Measurements from ENCODE around the gene SCUBE1.
A peak's percentile ranks its signal among the peaks of the same experiment; 100 is the strongest.

Gene SCUBE1

GRCh38 chr22:43275545-43276317 is 67.4 kb downstream of the SCUBE1 start:
- DNase-seq, result no peak

- no peak for DNase-seq
Measured at GRCh38 chr22:43274595-43275240, 68.5 kb downstream of the SCUBE1 start.

GRCh38 chr22:43273902-43274484 is 69.2 kb downstream of the SCUBE1 start:
- DNase-seq, result peak; percentile 62

- DNase-seq, result no peak
Measured at GRCh38 chr22:43272869-43273318, 70.3 kb downstream of the SCUBE1 start.

- DNase-seq, result no peak
Measured at GRCh38 chr22:43272301-43272700, 70.9 kb downstream of the SCUBE1 start.

GRCh38 chr22:43270949-43271348 is 72.2 kb downstream of the SCUBE1 start:
- DNase-seq, result no peak

GRCh38 chr22:43270314-43270908 is 72.8 kb downstream of the SCUBE1 start:
- DNase-seq, result no peak

- DNase-seq, result no peak
Measured at GRCh38 chr22:43269646-43270045, 73.5 kb downstream of the SCUBE1 start.

GRCh38 chr22:43269246-43269645 is 73.9 kb downstream of the SCUBE1 start:
- no peak for DNase-seq

- no peak for DNase-seq
Measured at GRCh38 chr22:43267981-43268660, 75.1 kb downstream of the SCUBE1 start.

- no peak for DNase-seq
Measured at GRCh38 chr22:43267332-43267980, 75.7 kb downstream of the SCUBE1 start.

GRCh38 chr22:43266076-43266475 is 77.1 kb downstream of the SCUBE1 start:
- DNase-seq, result no peak

- peak; percentile 82 for DNase-seq
Measured at GRCh38 chr22:43263645-43264514, 79.3 kb downstream of the SCUBE1 start.

GRCh38 chr22:43262990-43263644 is 80.1 kb downstream of the SCUBE1 start:
- peak; percentile 54 for DNase-seq

GRCh38 chr22:43260331-43261231 is 82.6 kb downstream of the SCUBE1 start:
- no peak for DNase-seq

- no peak for DNase-seq
Measured at GRCh38 chr22:43257961-43258360, 85.2 kb downstream of the SCUBE1 start.

GRCh38 chr22:43257549-43257948 is 85.6 kb downstream of the SCUBE1 start:
- DNase-seq, result no peak

- DNase-seq, result no peak
Measured at GRCh38 chr22:43256976-43257545, 86.1 kb downstream of the SCUBE1 start.

- DNase-seq, result no peak
Measured at GRCh38 chr22:43256569-43256968, 86.6 kb downstream of the SCUBE1 start.

Data from CD4-positive, alpha-beta T cell treated with Interleukin-17A for 1 hour (primary cell).